NCI-H2196 treated with DMSO at 0.1 percent for 48 hours (cell line): ENCODE measurements around the gene IMPDH2.

Source experiments
- DNase-seq: peaks from one replicate; lab custom pipeline; 2025; ENCODE audit not compliant: unreplicated experiment; lab: John Stamatoyannopoulos, UW

The IMPDH2 gene

DNA sequence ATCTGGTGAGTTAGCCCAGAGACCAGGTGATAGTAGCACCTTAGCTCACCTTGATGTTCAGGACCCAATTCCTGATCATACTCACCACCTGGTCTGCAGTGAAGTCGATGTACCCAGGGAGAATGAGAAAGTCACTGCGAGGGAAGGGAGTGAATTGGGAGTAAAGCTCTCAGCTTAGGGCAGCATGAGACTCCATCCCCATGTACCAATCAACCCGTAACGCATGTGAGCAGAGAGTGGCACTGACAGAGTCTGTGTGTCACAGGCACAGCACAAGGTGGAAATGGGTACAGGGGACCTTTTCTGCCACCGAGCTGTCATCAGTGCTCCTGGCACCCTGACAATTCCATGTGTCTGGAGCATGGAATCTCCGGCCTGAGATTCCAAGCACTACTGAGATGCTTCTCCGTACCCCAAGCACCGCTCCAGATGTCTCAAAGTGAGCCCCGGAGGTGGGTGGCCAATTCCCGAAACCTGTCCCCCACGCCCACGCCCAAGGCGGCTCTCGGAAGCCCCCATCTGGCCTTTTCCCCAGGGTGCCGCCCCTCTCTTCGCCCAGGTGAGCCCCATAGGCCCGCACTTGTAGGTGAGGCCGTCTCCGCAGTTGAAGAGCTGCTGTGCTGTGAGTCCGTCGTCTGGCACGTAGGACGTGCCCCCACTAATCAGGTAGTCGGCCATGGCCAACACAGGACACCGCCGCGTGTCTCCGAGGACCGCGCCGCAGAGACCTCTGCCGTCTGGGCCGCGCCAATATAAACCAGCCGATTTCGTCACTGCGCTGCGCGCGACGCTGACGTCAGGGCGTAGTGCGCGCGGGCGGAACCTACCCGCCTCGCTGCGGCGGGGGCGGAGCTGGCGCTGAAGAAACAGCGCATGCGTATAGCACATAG is at the start of gene IMPDH2:
TSS of gene IMPDH2 (minus strand) at position 726 of the 890 bp plus-strand sequence. CDS start at position 678, 48 bp downstream.
- DNase-seq, result peak; percentile 63

DNA sequence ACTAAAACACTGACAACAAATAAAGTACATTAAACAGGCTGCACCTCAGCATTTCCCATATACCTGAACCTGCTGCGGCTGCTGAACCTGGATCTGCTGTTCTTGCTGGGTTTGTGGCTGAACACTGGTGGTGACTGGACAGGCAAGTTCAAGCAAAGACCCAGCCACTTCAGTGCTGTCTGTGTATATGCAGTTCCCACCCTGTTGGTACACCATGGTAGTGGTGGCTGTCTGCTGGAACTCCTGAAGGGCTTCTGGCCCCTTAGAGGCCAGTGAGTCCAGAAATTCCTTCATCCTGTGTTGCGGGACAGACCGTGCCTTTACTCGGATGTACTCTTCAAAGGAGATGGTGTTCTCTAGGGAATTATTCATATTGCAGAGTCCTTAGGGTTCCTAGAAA is 47.4 kb upstream of the IMPDH2 start:
- no peak for DNase-seq

GRCh38 chr3:49076116-49076515 is 46.9 kb upstream of the IMPDH2 start:
- DNase-seq, result no peak

DNA sequence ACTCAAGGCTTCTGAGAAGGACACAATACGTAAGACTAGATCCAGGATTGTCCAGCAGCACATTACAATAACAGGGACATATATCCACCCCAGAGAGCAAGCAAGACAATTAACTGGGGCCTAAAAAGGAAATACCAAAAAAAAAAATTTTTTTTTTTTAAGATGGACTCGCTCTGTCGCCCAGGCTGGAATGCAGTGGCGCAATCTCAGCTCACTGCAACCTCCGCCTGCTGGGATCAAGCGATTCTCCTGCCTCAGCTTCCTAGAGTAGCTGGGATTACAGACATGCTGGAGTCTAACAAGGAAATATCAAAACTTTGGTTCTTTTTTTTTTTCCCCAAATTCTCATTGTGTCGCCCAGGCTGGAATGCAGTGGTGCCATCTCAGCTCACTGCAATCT is 28.8 kb upstream of the IMPDH2 start:
- no peak for DNase-seq

DNA sequence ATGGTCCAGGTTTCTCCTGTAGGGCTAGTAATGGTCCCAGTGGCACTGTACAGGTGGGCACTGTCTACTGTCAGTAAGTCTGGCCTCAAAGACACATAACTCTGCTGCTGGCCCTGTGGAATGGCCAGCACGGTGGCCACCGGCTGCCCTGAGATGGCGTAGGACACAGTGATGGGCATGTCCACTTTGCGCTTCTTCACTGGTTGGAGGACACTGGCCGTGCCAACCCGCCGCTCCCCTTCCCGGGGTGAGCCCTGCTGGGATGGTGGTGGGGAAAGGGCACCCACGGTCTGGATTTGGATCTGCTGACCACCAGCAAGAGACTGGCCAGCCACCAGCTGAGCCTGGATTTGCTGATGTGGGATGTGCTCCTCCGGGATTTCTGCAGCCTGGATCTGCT is 28.1 kb upstream of the IMPDH2 start:
- no peak for DNase-seq

GRCh38 chr3:49054344-49054862 is 25.2 kb upstream of the IMPDH2 start:
- DNase-seq, result no peak

DNA sequence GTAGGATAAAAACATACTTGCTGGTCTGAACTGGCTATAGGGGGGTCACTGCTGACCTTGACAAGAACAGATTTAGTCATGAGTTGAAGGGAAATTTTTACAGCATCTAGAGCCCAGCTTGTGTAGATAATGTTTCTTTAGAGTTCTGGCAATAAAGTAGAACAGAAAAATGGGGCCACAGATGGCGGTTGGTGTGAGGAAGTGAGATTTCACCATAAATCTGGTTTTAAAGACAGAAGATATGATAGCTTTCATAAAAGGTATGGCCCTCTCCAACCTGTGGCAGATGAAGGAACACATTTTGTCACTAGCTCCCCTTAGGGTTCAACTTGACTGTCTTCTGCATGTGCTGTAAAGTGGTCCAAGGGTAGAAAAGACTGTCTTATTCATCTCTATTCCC is 24.3 kb upstream of the IMPDH2 start:
- no peak for DNase-seq

DNA sequence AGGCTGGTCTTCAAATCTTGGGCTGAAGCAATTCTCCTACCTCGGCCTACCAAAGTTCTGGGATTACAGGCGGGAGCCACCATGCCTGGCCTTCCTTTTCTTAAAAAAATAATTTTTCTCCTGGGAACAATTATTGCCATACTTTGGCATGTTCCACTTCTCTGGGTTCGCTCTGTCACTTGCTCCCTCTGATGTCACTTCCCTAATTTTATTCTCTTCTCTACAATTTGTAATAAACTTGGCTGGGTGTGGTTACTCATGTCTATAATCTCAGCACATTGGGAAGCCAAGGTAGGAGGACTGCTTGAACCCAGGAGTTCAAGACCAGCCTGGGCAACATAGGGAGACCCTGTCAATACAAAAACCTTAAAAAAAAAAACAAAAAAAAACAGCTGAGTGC is 6.1 kb upstream of the IMPDH2 start:
- DNase-seq, result no peak

GRCh38 chr3:49034650-49035049 is 5.5 kb upstream of the IMPDH2 start:
- no peak for DNase-seq

- DNase-seq, result no peak
Measured at GRCh38 chr3:49032646-49033304, 3.6 kb upstream of the IMPDH2 start.

DNA sequence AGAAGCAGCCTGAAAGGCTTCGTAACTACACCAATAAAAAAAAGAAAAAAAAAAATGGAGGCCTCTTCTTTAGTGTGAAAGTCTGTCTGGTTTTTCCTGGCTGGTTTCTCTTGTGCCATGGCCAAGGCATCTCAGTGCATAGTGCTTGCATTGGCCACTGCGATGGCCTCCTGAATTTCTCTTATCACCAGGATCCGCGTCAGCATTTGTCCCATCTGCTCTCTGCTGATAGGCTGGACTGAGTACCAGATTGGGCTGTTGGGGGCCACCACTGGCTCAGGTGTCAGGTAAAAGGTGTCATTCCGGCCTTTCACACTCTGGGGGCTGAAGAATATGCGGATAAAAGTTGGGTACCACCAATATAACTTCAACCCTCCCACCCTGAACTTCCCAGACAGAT is 1.1 kb upstream of the IMPDH2 start:
- DNase-seq, result no peak

DNA sequence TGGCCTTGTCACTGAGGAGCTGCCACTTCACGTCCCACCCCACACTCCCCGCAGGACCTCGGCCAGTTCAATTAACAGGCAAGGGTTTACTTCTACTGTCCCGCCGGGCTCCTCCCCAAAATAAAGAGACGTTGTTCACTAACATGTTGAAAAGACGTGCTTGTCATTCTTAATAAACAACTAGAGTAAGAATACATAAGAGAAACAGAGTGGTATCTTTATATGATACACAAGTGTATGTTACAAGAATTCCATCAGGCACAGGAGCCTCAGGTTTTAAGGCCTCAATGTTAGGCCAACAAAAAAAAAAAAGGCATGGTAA is 326 bp upstream of the IMPDH2 start:
- no peak for DNase-seq

DNA sequence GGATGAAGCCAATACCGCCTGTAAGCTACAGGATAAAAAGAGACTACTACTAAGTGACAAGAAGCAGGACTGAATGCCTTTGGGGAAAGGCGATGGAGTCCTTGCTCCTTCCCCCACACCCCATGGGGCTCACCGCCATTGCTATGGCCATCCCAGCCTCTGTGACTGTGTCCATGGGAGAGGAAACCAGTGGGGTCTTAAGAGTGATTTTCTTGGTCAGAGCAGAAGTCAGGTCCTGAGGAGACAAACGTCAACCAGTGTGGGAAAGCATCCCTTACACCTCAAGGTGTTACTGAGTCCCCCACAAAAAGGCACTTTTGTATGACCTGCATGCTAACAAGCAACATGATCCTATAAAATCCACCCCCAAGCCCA is 913 bp downstream of the IMPDH2 start:
- no peak for DNase-seq

GRCh38 chr3:49027634-49028033 is 1.6 kb downstream of the IMPDH2 start:
- DNase-seq, result no peak

- DNase-seq, result no peak
Measured at GRCh38 chr3:49026536-49026935, 2.7 kb downstream of the IMPDH2 start.

DNA sequence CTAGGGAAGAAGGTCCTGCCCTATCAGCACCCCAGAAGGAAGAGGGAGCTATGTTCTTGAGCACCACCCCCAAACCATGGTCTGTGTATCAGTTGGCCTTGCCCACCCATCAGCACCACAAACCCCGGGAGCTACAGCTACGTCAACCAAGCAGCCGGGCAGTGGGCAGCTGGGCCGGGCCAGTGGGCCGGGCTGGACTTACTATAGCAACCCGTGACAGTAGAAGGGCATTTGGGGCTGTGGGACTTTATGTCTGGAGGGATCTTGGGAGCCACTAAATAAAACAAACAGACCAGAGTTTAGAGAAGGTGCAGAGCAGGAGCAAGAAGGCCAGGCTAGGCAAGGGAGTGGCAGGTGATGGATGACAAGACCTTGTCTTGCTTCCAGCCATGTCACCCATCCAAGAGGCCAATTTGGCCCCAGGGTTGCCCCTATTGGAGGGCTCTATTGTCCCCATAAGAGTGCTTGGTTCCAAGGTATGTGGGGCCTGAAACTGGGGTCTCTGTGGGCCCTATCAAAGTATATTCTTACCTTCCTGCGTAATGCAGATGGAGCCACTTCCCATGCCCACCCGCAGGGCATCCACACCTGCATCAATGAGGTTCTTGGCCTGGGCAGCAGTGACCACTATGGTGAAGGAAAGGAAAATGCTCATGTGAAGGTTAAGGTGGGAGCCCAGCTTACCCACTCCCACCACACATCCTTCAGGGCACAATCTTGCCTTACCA is 3.2 kb downstream of the IMPDH2 start:
- DNase-seq, result no peak

GRCh38 chr3:49025005-49025792 is 4.0 kb downstream of the IMPDH2 start:
- no peak for DNase-seq

GRCh38 chr3:49024449-49024848 is 4.7 kb downstream of the IMPDH2 start:
- DNase-seq, result no peak

- DNase-seq, result no peak
Measured at GRCh38 chr3:49023775-49024174, 5.4 kb downstream of the IMPDH2 start.

GRCh38 chr3:49022688-49023171 is 6.5 kb downstream of the IMPDH2 start:
- no peak for DNase-seq
